Measurements from ENCODE around the gene EDA. TPM values are rescaled to one million over a fixed set of nuclear protein-coding genes. Genes with fewer than 3 reads are reported as not detected.

EDA gene
- total and polyA plus RNA-seq, 2 of the 13 experiments (the other 11 are each of a cell fraction or from before 2014, with no cell fraction given): 8.8 to 11.2 TPM

DNA sequence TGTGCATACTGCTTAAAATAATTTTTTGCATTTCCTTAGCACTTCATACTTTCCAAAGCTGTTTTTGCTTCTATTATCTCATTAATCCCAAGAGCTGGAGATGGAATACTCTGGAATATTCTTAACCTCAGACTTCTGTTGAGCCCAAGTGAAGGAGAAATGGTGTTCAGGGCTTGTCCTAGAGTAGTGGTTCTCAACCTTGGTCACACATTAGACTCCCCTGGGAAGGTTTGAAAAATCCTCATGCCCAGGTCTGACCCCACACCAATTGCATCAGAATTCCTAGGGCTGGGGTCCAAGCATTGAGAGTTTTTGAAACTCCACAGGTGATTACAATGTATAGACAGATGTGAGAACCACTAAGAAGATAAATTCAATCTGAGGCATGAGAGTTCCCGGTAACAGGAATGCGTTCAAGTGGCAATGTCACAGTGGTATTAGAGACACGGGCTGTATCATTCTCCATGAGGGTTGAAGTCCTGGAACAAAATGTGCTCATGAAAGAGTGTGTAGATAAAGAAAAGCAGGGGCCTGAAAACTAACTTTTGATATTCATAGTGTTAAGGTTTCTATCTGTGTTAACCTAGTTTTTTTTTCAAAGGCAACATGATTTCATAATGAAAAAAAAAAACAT lies 385.9 kb downstream of the EDA start (continued):
- TF ChIP-seq ZNF790 (CRISPR knock-in tag; IDR thresholded peaks at IDR 0.05; ENCODE audit: borderline replicate concordance) (no peak), ZNF879 (CRISPR knock-in tag; IDR thresholded peaks at IDR 0.05) (no peak)
- TF ChIP-seq, protein P1, sequence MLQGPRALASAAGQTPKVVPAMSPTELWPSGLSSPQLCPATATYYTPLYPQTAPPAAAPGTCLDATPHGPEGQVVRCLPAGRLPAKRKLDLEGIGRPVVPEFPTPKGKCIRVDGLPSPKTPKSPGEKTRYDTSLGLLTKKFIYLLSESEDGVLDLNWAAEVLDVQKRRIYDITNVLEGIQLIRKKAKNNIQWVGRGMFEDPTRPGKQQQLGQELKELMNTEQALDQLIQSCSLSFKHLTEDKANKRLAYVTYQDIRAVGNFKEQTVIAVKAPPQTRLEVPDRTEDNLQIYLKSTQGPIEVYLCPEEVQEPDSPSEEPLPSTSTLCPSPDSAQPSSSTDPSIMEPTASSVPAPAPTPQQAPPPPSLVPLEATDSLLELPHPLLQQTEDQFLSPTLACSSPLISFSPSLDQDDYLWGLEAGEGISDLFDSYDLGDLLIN (CRISPR knock-in tag; IDR thresholded peaks at IDR 0.05; ENCODE audit: borderline replicate concordance): no peak
- TF ChIP-seq, protein P2, sequence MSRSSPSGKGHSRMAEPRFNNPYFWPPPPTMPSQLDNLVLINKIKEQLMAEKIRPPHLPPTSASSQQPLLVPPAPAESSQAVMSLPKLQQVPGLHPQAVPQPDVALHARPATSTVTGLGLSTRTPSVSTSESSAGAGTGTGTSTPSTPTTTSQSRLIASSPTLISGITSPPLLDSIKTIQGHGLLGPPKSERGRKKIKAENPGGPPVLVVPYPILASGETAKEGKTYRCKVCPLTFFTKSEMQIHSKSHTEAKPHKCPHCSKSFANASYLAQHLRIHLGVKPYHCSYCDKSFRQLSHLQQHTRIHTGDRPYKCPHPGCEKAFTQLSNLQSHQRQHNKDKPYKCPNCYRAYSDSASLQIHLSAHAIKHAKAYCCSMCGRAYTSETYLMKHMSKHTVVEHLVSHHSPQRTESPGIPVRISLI (CRISPR knock-in tag; IDR thresholded peaks at IDR 0.05; ENCODE audit: borderline replicate concordance): no peak

DNA sequence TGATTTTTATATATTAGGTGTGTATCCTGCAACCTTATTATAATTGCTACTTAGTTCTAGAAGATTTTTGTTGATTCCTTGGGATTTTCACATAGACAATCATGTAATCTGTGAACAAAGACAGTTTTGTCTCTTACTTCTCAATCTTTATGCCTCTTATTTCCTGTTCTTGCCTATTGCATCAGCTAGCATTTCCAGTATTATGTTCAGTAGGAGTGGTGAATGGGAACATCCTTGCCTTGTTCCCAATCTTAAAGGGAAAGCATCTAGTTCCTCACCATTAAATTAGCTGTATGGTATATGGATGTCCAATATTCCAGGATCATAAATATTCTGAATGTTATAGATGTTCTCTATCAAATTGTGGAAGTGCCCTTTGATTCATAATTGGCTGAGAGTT lies 392.0 kb downstream of the EDA start:
- intact Hi-C loops (cut with micrococcal nuclease; ENCODE audit: unreplicated experiment) (no loop called here), in situ Hi-C loops (cut with HindIII; ENCODE audit: extremely low pct_ligation_motif_present, low pct_unique_long_range_greater_than_20kb) (no loop called here)
- Histone ChIP-seq H3K9me3 (ENCODE audit: low read length) (no peaks in the 10 kb centered on the region), H3K27me3 (ENCODE audit: control insufficient read depth in 1 of 2, insufficient read depth in 2 of 2, low read length in 2 of 2) (no peaks in the 10 kb centered on the region), H3K9ac (ENCODE audit: insufficient read depth, low read depth, low read length) (no peak overlapping the region), H3K36me3 (replicated peaks in 1 of 2; ENCODE audit: control insufficient read depth in 1 of 2, insufficient read depth in 2 of 2, low read length in 2 of 2) (no peaks in the 10 kb centered on the region), H3K79me2 (ENCODE audit: insufficient read depth, low read length) (no peaks in the 10 kb centered on the region), H3K27ac (ENCODE audit: extremely low read length, insufficient read depth, low read length) (no peak overlapping the region), H2AFZ (ENCODE audit: low read length) (no peak overlapping the region), H4K20me1 (ENCODE audit: insufficient read depth, low read length) (no peaks in the 10 kb centered on the region), H3K4me2 (ENCODE audit: low read depth, low read length) (no peak overlapping the region), H3K4me3 (replicated peaks in 1 of 3; ENCODE audit: insufficient read depth in 1 of 3, low read depth in 2 of 3, low read length in 3 of 3) (no peak overlapping the region), H3K4me1 (ENCODE audit: insufficient read depth, low read length) (no peaks in the 10 kb centered on the region)
- DNase-seq (ENCODE audit: low spot score): no peak
- no peak for FAIRE-seq
- CTCF ChIA-PET (ENCODE audit: low intra/inter-chr PET ratio, low total read pairs): no interaction called here
- ATAC-seq: no peak
- POLR2A ChIA-PET: no interaction called here
- no TSS peak for BruUV-seq (replicated peaks)
- TF ChIP-seq, protein P3, sequence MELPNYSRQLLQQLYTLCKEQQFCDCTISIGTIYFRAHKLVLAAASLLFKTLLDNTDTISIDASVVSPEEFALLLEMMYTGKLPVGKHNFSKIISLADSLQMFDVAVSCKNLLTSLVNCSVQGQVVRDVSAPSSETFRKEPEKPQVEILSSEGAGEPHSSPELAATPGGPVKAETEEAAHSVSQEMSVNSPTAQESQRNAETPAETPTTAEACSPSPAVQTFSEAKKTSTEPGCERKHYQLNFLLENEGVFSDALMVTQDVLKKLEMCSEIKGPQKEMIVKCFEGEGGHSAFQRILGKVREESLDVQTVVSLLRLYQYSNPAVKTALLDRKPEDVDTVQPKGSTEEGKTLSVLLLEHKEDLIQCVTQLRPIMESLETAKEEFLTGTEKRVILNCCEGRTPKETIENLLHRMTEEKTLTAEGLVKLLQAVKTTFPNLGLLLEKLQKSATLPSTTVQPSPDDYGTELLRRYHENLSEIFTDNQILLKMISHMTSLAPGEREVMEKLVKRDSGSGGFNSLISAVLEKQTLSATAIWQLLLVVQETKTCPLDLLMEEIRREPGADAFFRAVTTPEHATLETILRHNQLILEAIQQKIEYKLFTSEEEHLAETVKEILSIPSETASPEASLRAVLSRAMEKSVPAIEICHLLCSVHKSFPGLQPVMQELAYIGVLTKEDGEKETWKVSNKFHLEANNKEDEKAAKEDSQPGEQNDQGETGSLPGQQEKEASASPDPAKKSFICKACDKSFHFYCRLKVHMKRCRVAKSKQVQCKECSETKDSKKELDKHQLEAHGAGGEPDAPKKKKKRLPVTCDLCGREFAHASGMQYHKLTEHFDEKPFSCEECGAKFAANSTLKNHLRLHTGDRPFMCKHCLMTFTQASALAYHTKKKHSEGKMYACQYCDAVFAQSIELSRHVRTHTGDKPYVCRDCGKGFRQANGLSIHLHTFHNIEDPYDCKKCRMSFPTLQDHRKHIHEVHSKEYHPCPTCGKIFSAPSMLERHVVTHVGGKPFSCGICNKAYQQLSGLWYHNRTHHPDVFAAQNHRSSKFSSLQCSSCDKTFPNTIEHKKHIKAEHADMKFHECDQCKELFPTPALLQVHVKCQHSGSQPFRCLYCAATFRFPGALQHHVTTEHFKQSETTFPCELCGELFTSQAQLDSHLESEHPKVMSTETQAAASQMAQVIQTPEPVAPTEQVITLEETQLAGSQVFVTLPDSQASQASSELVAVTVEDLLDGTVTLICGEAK (IDR thresholded peaks at IDR 0.05): no peak
- TF ChIP-seq, protein P3 (CRISPR knock-in tag; IDR thresholded peaks at IDR 0.05): no peak
- no peak for TF ChIP-seq IRF2 (CRISPR knock-in tag; IDR thresholded peaks at IDR 0.05)
